Measurements from ENCODE around the gene JMJD8.

Gene JMJD8

DNA sequence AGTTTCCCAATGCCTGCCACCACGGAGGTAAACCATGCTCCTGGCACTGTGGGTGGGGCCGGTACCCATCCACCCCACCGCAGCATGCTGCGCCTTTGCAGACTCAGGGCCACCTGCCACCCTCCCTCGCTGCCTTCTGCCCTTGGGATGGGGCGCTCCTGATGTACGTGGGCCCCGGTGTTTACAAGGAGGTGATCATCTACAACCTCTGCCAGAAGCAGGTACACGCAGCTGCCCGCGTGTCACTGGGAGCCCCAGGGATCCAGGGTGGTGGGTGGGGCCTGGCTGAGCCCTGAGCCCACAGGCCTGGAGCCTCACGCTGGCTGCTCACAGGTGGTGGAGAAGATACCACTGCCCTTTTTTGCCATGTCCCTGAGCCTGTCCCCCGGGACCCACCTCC is 17.6 kb downstream of the JMJD8 start:
- Histone ChIP-seq H3K4me3 (ENCODE audit: low read length in 2 of 2) (no peak overlapping the region), H3K27ac (ENCODE audit: low read length) (no peak overlapping the region), H3K27me3 (ENCODE audit: control insufficient read depth in 1 of 2, insufficient read depth in 2 of 2, low read length in 2 of 2) (no peaks in the 10 kb centered on the region), H3K36me3 (ENCODE audit: control insufficient read depth in 2 of 2, insufficient read depth in 2 of 2, low read length in 2 of 2) (peaks cover 6 to 11% of the 10 kb centered on the region in 2 donors), H3K9me3 (ENCODE audit: control insufficient read depth in 2 of 2, low read length in 2 of 2) (no peaks in the 10 kb centered on the region), H3K4me1 (ENCODE audit: control insufficient read depth, insufficient read depth, low read length) (peaks cover 21% of the 10 kb centered on the region), H3K9ac (ENCODE audit: low read length in 2 of 2) (no peak overlapping the region)

DNA sequence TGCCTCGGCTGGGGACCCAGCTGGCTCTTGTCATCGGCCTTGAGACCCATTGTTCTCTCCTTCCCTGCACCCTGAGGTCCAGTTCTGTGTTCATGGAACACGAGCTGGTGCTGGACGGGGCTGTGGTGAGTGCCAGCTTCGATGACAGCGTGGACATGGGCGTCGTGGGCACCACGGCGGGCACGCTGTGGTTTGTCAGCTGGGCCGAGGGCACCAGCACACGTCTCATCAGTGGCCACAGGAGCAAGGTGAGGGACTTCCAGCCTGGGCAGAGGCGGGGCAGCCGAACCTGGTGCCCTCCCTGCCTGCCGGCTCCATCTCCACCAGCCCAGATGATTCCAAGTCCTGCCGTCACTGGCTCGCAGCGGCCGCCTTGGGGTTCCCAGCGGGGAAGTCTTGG is 21.5 kb downstream of the JMJD8 start:
- Histone ChIP-seq H3K9ac (ENCODE audit: low read length in 2 of 2) (no peak overlapping the region), H3K27me3 (ENCODE audit: control insufficient read depth in 1 of 2, insufficient read depth in 2 of 2, low read length in 2 of 2) (no peaks in the 10 kb centered on the region), H3K4me3 (ENCODE audit: low read length in 2 of 2) (no peak overlapping the region), H3K9me3 (ENCODE audit: control insufficient read depth in 2 of 2, low read length in 2 of 2) (no peaks in the 10 kb centered on the region), H3K27ac (ENCODE audit: low read length) (no peak overlapping the region), H3K4me1 (ENCODE audit: control insufficient read depth, insufficient read depth, low read length) (peaks cover 26% of the 10 kb centered on the region), H3K36me3 (ENCODE audit: control insufficient read depth in 2 of 2, insufficient read depth in 2 of 2, low read length in 2 of 2) (peaks cover 0 to 3% of the 10 kb centered on the region in 2 donors)

DNA sequence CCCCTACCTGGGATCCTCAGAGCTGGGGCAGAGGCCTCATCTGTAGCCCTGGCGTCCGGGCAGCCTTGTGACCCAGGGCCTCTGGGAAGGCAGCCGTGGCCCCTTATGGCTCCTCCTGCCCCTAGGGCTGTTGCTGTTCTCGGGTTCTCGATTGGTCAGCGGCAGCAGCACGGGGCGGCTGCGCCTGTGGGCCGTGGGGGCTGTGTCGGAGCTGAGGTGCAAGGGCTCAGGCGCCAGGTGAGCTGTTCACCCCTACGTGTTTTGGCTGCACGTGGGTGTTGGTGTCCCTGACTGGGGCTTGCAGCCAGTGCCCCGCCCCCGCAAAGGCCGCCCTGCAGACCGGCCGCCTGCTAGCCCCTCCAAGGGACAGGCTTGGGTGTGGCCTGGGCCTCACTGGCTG is 22.0 kb downstream of the JMJD8 start:
- no peak overlapping the region for H3K9ac ChIP-seq (ENCODE audit: low read length in 2 of 2)
- peaks cover 0 to 3% of the 10 kb centered on the region in 2 donors for H3K36me3 ChIP-seq (ENCODE audit: control insufficient read depth in 2 of 2, insufficient read depth in 2 of 2, low read length in 2 of 2)
- H3K9me3 ChIP-seq (ENCODE audit: control insufficient read depth in 2 of 2, low read length in 2 of 2): no peaks in the 10 kb centered on the region
- no peak overlapping the region for H3K27ac ChIP-seq (ENCODE audit: low read length)
- H3K4me1 ChIP-seq (ENCODE audit: control insufficient read depth, insufficient read depth, low read length): peaks cover 21% of the 10 kb centered on the region
- H3K4me3 ChIP-seq (ENCODE audit: low read length in 2 of 2): no peak overlapping the region
- H3K27me3 ChIP-seq (ENCODE audit: control insufficient read depth in 1 of 2, insufficient read depth in 2 of 2, low read length in 2 of 2): no peaks in the 10 kb centered on the region

DNA sequence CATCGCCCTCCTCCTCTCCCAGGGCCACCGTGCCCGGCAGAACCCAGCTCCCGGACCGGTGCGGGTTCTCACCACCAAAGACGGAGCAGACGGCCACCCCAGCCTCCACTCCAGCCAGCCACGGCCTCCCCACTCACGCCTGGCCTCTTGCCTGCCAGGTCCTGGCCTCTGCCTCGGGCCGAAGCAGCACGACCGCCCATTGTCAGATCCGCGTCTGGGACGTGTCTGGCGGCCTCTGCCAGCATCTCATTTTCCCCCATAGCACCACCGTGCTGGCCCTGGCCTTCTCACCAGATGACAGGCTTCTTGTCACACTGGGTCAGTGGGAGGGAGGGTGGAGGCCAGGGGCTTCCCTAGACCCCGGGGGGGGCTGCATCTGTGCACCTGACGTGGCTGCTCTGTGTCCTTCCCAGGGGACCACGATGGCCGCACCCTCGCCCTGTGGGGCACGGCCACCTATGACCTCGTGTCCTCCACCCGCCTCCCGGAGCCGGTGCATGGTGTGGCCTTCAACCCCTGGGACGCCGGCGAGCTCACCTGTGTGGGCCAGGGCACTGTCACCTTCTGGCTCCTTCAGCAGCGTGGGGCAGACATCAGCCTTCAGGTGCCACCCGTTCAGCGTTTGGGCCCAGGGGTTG is 22.8 kb downstream of the JMJD8 start:
- peaks cover 0 to 3% of the 10 kb centered on the region in 2 donors for H3K36me3 ChIP-seq (ENCODE audit: control insufficient read depth in 2 of 2, insufficient read depth in 2 of 2, low read length in 2 of 2)
- H3K9ac ChIP-seq (ENCODE audit: low read length in 2 of 2): peak overlapping the region; percentile 45 to 55
- H3K27me3 ChIP-seq (ENCODE audit: control insufficient read depth in 1 of 2, insufficient read depth in 2 of 2, low read length in 2 of 2): no peaks in the 10 kb centered on the region
- peaks cover 19% of the 10 kb centered on the region for H3K4me1 ChIP-seq (ENCODE audit: control insufficient read depth, insufficient read depth, low read length)
- H3K27ac ChIP-seq (ENCODE audit: low read length): peak overlapping the region; percentile 37
- H3K4me3 ChIP-seq (ENCODE audit: low read length in 2 of 2): peak overlapping the region in 1 of 2 donors; percentile 62
- no peaks in the 10 kb centered on the region for H3K9me3 ChIP-seq (ENCODE audit: control insufficient read depth in 2 of 2, low read length in 2 of 2)

DNA sequence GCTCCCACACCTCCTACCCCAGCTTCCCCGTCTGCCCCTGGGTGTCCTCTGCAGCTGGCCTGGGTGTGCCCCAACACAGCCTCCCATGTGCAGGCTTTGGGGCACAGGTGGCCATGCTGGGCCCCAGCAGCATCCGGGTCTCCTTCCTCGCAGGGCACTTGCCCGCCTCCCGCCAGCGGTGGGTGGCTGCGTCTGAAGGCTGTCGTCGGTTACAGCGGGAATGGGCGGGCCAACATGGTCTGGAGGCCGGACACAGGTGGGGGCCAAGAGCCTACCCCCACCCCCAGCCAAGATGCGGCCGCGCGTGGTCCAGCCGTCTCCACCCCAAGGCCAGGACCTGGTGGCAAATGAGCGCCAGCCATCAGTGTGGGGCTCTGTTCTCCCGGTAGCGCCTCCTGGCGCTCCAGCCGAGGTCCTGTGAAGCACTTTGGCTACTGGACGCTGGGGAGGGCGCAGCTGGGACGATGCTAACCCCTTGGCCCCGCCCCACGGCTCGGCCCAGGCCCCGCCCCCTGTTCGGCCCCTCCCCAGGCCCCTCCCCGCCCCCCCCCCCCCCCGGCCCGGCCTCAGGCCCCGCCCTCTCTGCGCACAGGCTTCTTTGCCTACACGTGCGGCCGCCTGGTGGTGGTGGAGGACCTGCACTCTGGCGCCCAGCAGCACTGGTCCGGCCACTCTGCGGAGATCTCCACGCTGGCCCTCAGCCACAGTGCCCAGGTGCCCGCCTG is 23.5 kb downstream of the JMJD8 start:
- peaks cover 0 to 3% of the 10 kb centered on the region in 2 donors for H3K36me3 ChIP-seq (ENCODE audit: control insufficient read depth in 2 of 2, insufficient read depth in 2 of 2, low read length in 2 of 2)
- H3K9ac ChIP-seq (ENCODE audit: low read length in 2 of 2): peak overlapping the region; percentile 51 to 55
- H3K27ac ChIP-seq (ENCODE audit: low read length): peak overlapping the region; percentile 62
- H3K4me1 ChIP-seq (ENCODE audit: control insufficient read depth, insufficient read depth, low read length): peaks cover 19% of the 10 kb centered on the region
- no peaks in the 10 kb centered on the region for H3K9me3 ChIP-seq (ENCODE audit: control insufficient read depth in 2 of 2, low read length in 2 of 2)
- no peaks in the 10 kb centered on the region for H3K27me3 ChIP-seq (ENCODE audit: control insufficient read depth in 1 of 2, insufficient read depth in 2 of 2, low read length in 2 of 2)
- peak overlapping the region in 1 of 2 donors; percentile 69 for H3K4me3 ChIP-seq (ENCODE audit: low read length in 2 of 2)

DNA sequence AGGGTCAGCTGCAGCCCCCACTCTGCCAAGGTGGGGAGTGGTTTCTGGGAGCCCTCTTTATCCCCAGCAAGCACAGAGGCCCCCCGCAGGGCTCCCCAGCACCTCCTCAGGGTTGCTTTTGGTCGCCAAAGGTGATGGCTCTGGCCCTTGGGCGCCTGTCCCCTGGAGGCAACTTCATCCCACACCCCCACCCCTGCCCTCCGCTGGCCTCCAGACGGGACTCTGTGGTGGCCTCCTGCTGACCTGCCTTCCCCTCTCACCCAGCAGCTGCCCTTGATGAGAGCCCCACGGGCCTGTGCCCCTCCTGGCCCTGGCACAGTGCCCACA is 24.0 kb downstream of the JMJD8 start:
- Histone ChIP-seq H3K4me1 (ENCODE audit: control insufficient read depth, insufficient read depth, low read length) (peaks cover 19% of the 10 kb centered on the region), H3K36me3 (ENCODE audit: control insufficient read depth in 2 of 2, insufficient read depth in 2 of 2, low read length in 2 of 2) (peaks cover 0 to 3% of the 10 kb centered on the region in 2 donors), H3K9me3 (ENCODE audit: control insufficient read depth in 2 of 2, low read length in 2 of 2) (no peaks in the 10 kb centered on the region), H3K4me3 (ENCODE audit: low read length in 2 of 2) (peak overlapping the region in 1 of 2 donors; percentile 69), H3K27ac (ENCODE audit: low read length) (peak overlapping the region; percentile 62), H3K9ac (ENCODE audit: low read length in 2 of 2) (peak overlapping the region; percentile 36 to 51), H3K27me3 (ENCODE audit: control insufficient read depth in 1 of 2, insufficient read depth in 2 of 2, low read length in 2 of 2) (no peaks in the 10 kb centered on the region)

DNA sequence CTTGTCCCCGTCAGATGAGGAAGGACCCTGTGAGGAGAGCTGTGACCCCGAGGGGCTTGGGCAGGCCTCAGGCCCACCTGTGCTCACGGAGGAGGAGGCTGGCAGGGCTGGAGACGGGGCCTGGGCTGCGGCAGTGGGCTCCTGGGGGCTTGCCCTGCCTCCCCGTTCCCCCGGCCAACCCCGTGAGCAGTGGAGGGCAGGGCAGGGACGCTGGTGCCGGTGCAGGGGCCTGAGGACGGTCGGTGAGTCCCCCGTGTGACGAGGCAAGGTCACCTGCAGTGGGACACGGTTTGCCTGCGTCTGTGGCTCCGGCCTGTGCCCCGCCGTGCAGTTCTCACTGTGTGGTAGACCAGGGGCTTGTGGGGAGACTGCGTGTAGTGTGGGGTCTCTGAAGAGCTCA is 24.5 kb downstream of the JMJD8 start:
- H3K36me3 ChIP-seq (ENCODE audit: control insufficient read depth in 2 of 2, insufficient read depth in 2 of 2, low read length in 2 of 2): peaks cover 0 to 3% of the 10 kb centered on the region in 2 donors
- no peak overlapping the region for H3K4me3 ChIP-seq (ENCODE audit: low read length in 2 of 2)
- peaks cover 19% of the 10 kb centered on the region for H3K4me1 ChIP-seq (ENCODE audit: control insufficient read depth, insufficient read depth, low read length)
- no peaks in the 10 kb centered on the region for H3K27me3 ChIP-seq (ENCODE audit: control insufficient read depth in 1 of 2, insufficient read depth in 2 of 2, low read length in 2 of 2)
- H3K27ac ChIP-seq (ENCODE audit: low read length): peak overlapping the region; percentile 62
- no peak overlapping the region for H3K9ac ChIP-seq (ENCODE audit: low read length in 2 of 2)
- no peaks in the 10 kb centered on the region for H3K9me3 ChIP-seq (ENCODE audit: control insufficient read depth in 2 of 2, low read length in 2 of 2)

DNA sequence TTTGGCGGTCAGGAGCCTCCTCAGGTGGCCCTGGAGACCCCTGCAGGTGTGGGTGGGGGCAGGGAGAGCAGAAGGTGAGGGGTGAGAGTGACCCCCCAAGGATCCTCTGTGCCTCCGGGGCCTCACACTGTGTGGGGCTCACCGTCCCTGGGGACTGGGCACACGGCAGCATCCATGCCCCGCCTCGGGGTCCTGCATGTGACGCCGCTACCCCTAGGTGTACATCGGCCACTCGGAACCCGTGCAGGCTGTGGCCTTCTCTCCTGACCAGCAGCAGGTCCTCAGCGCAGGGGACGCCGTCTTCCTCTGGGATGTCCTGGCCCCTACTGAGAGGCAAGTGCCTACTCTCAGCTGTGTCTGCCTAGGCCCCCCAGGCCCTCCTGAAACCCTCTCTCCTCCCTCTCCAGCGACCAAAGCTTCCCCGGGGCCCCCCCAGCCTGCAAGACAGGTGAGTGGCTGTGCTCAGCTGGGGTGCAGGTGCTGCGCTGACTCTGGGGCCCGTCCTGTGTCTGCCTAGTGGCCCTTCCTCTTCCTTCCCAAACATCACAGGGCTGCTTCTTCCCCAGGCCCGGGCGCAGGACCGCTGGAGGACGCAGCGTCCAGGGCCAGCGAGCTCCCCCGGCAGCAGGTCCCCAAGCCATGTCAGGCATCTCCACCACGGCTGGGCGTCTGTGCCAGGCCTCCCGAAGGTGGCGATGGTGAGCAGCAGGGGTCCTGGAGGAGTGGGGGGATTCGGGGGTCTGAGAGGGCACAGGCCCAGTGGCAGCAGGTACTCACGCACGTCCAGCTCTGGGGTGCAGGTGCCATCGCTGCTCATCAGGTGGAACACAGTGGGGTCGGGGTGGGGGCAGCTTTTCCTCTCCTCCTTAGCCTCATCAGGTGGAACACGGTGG is 25.2 kb downstream of the JMJD8 start:
- peaks cover 19% of the 10 kb centered on the region for H3K4me1 ChIP-seq (ENCODE audit: control insufficient read depth, insufficient read depth, low read length)
- no peak overlapping the region for H3K9ac ChIP-seq (ENCODE audit: low read length in 2 of 2)
- H3K27me3 ChIP-seq (ENCODE audit: control insufficient read depth in 1 of 2, insufficient read depth in 2 of 2, low read length in 2 of 2): no peaks in the 10 kb centered on the region
- H3K27ac ChIP-seq (ENCODE audit: low read length): no peak overlapping the region
- H3K36me3 ChIP-seq (ENCODE audit: control insufficient read depth in 2 of 2, insufficient read depth in 2 of 2, low read length in 2 of 2): peaks cover 0 to 3% of the 10 kb centered on the region in 2 donors
- no peaks in the 10 kb centered on the region for H3K9me3 ChIP-seq (ENCODE audit: control insufficient read depth in 2 of 2, low read length in 2 of 2)
- no peak overlapping the region for H3K4me3 ChIP-seq (ENCODE audit: low read length in 2 of 2)

DNA sequence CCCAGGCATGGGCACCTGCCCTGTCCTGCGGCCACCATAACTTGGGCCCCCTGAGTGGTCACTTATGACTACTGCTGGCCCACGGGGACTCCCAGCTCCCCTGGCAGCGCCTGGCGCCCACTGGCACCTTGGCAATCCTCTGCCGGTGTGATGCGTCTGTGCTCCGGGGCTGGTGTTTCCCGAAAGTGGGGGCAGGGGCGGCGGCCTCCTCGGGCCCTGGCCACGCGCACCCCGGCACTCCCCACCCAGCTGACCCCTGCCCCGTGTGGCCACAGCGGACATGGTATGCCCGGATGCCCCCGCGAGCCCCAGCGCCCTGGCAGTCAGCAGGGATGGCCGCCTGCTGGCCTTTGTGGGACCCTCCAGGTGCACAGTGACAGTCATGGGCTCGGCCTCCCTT is 26.6 kb downstream of the JMJD8 start:
- no peak overlapping the region for H3K9ac ChIP-seq (ENCODE audit: low read length in 2 of 2)
- H3K9me3 ChIP-seq (ENCODE audit: control insufficient read depth in 2 of 2, low read length in 2 of 2): no peaks in the 10 kb centered on the region
- no peak overlapping the region for H3K27ac ChIP-seq (ENCODE audit: low read length)
- H3K36me3 ChIP-seq (ENCODE audit: control insufficient read depth in 2 of 2, insufficient read depth in 2 of 2, low read length in 2 of 2): peaks cover 0 to 3% of the 10 kb centered on the region in 2 donors
- H3K4me3 ChIP-seq (ENCODE audit: low read length in 2 of 2): no peak overlapping the region
- no peaks in the 10 kb centered on the region for H3K27me3 ChIP-seq (ENCODE audit: control insufficient read depth in 1 of 2, insufficient read depth in 2 of 2, low read length in 2 of 2)
- H3K4me1 ChIP-seq (ENCODE audit: control insufficient read depth, insufficient read depth, low read length): peaks cover 19% of the 10 kb centered on the region

DNA sequence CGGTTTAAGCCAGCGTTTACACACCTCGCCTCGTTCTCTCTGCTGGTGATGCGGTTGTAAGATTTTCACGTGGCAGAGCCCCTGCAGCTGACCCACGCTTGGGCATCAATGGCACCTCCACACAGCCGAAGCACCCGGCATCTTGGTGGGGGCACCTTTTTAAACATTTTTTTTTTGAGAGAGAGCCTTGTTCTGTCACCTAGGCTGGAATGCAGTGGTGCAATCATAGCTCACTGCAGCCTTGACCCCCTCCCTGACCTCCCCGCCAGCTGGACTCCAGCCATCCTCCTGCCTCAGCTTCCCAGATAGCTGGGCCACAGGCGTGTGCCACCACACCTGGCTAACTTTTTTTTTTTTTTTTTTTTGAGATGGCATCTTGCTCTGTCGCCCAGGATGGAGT is 30.1 kb downstream of the JMJD8 start:
- no peak overlapping the region for H3K9ac ChIP-seq (ENCODE audit: low read length in 2 of 2)
- no peaks in the 10 kb centered on the region for H3K9me3 ChIP-seq (ENCODE audit: control insufficient read depth in 2 of 2, low read length in 2 of 2)
- H3K27me3 ChIP-seq (ENCODE audit: control insufficient read depth in 1 of 2, insufficient read depth in 2 of 2, low read length in 2 of 2): no peaks in the 10 kb centered on the region
- peaks cover 13% of the 10 kb centered on the region for H3K4me1 ChIP-seq (ENCODE audit: control insufficient read depth, insufficient read depth, low read length)
- no peak overlapping the region for H3K27ac ChIP-seq (ENCODE audit: low read length)
- H3K36me3 ChIP-seq (ENCODE audit: control insufficient read depth in 2 of 2, insufficient read depth in 2 of 2, low read length in 2 of 2): peaks cover 0 to 3% of the 10 kb centered on the region in 2 donors
- H3K4me3 ChIP-seq (ENCODE audit: low read length in 2 of 2): no peak overlapping the region

Data from stomach smooth muscle (tissue), 2 donors.